ENCODE data around the gene ACY1. TPM values are rescaled to one million over a fixed set of nuclear protein-coding genes. Genes with fewer than 3 reads are reported as not detected.

Gene ACY1
- total RNA-seq, 2 experiments from 2014 or later, result 74.7 to 75.5 TPM

DNA sequence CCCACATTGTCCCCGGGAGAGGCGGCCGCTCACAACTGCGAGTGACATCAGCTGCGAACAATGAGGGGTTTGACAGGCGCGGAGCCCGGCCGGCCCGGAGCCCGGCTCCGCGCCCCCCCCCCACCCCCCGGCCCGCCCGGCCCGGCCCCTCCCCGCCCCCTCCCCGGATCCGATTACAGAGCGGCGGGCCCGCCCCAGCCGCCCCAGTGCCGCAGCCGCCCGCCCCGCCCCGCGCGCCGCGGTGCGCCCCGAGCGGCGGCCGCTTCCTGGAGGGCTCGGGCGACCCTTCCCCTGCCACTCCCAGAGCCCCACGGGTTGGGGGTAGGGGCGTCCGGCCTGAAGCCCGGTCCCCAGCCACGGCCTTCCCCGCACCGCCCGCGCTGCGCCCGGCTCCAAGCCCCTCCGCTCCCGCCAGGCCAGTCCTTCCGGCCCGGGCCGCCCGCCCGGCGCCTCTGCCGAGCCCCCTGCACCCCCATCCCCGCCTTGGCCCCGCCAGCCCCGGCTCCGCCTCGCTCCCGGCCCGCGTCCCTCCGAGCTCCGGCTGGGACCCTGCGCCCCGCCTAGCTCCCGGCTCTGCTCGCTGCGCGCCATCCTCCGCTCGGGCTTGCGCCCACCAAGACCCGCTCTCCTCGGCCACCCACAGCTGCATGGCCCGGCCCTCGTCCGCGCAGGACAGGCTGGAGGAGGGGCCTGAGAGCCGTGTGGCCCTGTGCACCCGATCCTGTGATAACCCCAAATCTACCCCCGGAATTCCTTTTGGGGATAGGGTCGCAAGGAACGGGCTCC is 15.8 kb upstream of the ACY1 start, which contains the start of gene PCBP4:
Gene PCBP4 (minus strand): TSS at position 71 of the 786 bp plus-strand sequence. CDS start 6,214 bp downstream, outside the sequence.
- peaks cover 7% of the 10 kb centered on the region for H3K4me1 Mint-ChIP-seq
- DNase-seq, result peak; percentile 29
- H3K27ac Mint-ChIP-seq, result peak within 1 kb of the TSS; percentile 45
- peak within 1 kb of the TSS; percentile 79 for H3K4me3 Mint-ChIP-seq
- no peaks in the 10 kb centered on the region for H3K9me3 Mint-ChIP-seq
- no peaks in the 10 kb centered on the region for H3K27me3 Mint-ChIP-seq
- H3K36me3 Mint-ChIP-seq, result peaks cover 2% of the 10 kb centered on the region

DNA sequence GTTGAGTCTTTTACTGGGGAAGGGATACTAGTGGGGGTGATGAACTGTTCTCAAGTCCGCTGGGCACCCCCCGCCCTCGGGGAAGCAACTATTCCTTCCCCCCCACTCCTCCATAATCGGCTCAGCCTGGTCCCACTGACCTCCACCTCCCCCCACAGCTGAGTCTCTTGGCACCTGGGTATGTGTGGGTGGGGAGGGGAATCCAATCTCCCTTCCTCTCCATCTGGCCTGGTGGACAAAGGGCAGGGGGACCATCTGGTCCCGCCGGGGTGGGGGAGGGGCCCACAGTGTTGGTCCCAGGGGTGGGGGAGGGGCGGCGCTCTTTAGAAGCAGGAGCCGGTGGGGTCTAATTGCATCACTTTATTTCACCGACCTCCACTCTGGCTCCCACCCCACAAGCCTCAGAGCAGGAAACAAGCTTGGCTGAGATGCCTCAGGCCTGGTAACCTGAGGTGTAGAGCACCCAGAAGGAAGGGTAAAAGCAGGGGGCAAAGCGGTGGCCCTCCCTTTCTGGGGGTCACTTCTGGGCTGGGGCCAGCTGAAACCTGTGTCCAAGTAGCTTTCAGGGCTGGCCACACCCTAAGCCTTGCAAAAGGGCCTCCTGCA is 15.1 kb upstream of the ACY1 start:
- H3K27me3 Mint-ChIP-seq, result no peaks in the 10 kb centered on the region

DNA sequence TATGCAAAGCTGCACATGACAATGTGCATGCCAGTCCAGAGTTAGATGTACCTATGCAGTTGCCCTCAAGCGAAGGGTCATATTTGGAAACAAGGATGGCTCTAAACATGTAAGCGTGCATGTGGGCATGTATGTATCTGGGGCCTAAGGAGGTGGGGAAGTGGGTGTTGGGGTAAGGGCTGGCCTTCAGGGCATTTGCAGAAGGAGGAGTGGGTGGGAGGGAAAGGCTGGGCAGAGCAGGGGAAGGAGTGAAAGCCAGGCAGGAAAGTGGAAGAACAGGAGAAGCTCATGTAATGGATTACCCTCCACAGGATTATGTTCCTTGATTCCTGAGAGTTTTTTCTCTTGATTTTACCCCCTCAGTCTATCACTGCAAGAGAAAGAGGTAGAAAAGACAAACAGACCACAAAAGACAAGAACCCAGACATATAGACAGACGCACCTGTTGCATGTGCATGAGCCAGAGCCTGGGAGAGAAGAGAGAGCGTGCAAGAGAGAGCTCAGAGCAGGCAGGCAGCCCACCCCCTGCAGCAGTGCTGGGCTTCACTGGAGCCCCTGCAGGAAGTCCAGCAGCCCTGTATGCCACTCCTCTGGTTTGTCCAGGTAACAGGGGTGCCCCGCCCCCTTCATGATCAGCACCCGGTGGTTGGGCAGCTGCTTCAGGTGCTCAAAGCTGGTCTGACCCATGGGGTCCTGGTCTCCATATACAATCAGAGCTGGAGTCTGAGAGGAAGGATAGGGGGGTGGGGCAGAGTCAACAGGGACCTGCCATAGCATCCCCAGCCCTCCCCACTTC is 14.3 kb upstream of the ACY1 start:
- Mint-ChIP-seq H3K36me3 (peaks cover 3% of the 10 kb centered on the region), H3K4me3 (no peak overlapping the region), H3K27me3 (no peaks in the 10 kb centered on the region), H3K9me3 (no peaks in the 10 kb centered on the region), H3K4me1 (peaks cover 9% of the 10 kb centered on the region), H3K27ac (no peak overlapping the region)
- no peak for DNase-seq

More for the DNA sequence above, 15.1 kb upstream of the ACY1 start:
- DNase-seq, result no peak
- Mint-ChIP-seq H3K4me1 (peaks cover 7% of the 10 kb centered on the region), H3K27ac (peak overlapping the region; percentile 45), H3K4me3 (peak overlapping the region; percentile 79), H3K9me3 (no peaks in the 10 kb centered on the region), H3K36me3 (peaks cover 2% of the 10 kb centered on the region)

DNA sequence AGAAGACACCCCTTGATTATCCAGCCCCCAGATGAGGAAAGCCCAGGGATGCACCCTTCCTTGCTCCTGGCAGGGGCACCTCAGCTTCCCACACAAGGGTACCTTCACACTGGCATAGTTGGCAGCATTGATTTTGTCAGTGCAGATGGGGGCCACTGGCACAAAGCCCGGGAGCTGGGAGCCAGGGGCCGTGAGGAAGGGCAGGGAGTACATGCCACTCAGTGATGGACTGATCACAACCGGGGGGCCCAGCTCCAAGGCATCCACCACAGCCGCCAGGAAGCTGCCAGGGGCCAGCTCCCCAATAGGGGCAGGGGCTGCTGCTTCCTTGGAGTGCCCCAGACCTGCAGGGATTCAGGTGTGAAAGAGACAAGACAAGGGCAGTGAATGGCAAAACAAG is 13.5 kb upstream of the ACY1 start:
- H3K36me3 Mint-ChIP-seq, result peaks cover 3% of the 10 kb centered on the region
- DNase-seq, result no peak
- H3K4me3 Mint-ChIP-seq, result no peak overlapping the region
- H3K27me3 Mint-ChIP-seq, result no peaks in the 10 kb centered on the region
- no peak overlapping the region for H3K27ac Mint-ChIP-seq
- H3K9me3 Mint-ChIP-seq, result no peaks in the 10 kb centered on the region
- H3K4me1 Mint-ChIP-seq, result peaks cover 13% of the 10 kb centered on the region

- DNase-seq, result no peak
- Mint-ChIP-seq H3K4me1 (peaks cover 17% of the 10 kb centered on the region), H3K4me3 (no peak overlapping the region), H3K27me3 (no peaks in the 10 kb centered on the region), H3K27ac (no peak overlapping the region), H3K9me3 (no peaks in the 10 kb centered on the region), H3K36me3 (peaks cover 3% of the 10 kb centered on the region)
Measured at GRCh38 chr3:51970606-51971300, 12.6 kb upstream of the ACY1 start.

DNA sequence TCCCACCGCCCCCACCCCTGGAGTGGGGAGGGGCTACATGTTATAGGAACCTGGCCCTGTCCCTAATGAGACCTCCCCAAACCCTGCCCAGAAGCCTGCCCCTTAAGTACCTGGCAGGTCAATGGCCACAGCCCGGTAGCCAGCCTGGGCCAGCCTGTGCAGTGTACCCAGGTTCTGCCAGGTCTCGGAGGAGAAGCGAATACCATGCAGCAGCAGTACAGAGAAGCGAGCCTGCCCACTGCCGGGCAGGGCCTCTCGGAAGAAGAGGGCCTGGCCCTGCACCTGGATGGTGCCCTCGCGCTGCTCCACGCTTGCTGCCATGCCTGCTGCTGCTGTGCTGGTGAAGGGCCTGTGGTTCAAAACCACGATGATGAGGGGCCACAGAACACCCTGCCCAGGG is 12.0 kb upstream of the ACY1 start:
- Mint-ChIP-seq H3K27ac (no peak overlapping the region), H3K4me3 (no peak overlapping the region), H3K4me1 (peaks cover 17% of the 10 kb centered on the region), H3K36me3 (peaks cover 3% of the 10 kb centered on the region), H3K9me3 (no peaks in the 10 kb centered on the region), H3K27me3 (no peaks in the 10 kb centered on the region)
- DNase-seq, result no peak

- Mint-ChIP-seq H3K27me3 (no peaks in the 10 kb centered on the region), H3K36me3 (peaks cover 3% of the 10 kb centered on the region), H3K27ac (peak overlapping the region; percentile 95), H3K9me3 (no peaks in the 10 kb centered on the region), H3K4me3 (peak overlapping the region; percentile 97), H3K4me1 (peaks cover 24% of the 10 kb centered on the region)
- DNase-seq, result peak; percentile 39
Measured at GRCh38 chr3:51974277-51974962, 8.9 kb upstream of the ACY1 start.

DNA sequence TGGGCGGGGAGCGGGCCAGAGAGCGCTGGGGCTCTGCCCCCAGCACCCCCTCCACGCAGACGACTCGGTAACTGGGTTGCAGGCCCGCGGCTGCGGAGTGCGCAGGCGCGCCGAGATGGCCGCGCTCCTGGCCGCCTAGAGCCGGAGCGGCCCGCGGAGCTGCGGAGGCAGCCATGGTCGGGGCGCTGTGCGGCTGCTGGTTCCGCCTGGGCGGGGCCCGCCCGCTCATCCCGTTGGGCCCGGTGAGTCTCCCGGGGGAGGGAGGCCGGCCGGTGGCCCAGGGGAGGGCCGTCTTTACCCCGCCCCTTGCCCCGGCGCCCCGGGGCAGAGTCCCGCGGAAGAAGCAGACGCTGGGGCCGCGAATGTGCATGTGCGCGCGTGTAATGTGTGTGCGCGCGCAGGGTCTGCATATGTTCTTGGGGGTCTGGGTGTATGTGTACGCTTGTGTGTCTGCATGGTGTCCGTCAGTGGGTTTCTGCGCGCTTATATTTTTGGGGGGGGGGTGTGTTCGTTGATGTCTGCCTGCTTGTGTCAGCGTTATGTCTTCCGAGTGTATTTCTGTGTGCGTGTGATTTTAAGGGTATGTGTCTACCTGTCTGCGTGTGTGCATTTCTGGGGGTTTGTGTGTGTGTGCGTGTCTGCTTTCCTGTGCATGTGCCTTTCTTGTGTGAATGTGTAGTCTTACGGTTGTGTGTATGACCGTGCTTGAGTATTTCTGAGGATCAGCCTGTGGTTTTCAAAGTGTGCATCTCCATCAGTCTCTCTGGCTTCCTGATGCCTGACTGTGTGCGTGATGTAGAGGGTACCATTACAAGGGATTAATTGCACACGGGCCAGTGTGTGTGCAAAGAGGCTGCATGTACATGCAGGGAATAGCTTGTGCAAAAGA is 8.1 kb upstream of the ACY1 start, which contains the start of gene ABHD14A:
Gene ABHD14A (plus strand): TSS at position 102 of the 889 bp plus-strand sequence. CDS start 72 bp downstream, at position 174.
- peaks cover 3% of the 10 kb centered on the region for H3K36me3 Mint-ChIP-seq
- peak within 1 kb of the TSS; percentile 97 for H3K4me3 Mint-ChIP-seq
- H3K27ac Mint-ChIP-seq, result peak within 1 kb of the TSS; percentile 95
- peaks cover 24% of the 10 kb centered on the region for H3K4me1 Mint-ChIP-seq
- peak; percentile 83 for DNase-seq
- no peaks in the 10 kb centered on the region for H3K9me3 Mint-ChIP-seq
- H3K27me3 Mint-ChIP-seq, result no peaks in the 10 kb centered on the region

DNA sequence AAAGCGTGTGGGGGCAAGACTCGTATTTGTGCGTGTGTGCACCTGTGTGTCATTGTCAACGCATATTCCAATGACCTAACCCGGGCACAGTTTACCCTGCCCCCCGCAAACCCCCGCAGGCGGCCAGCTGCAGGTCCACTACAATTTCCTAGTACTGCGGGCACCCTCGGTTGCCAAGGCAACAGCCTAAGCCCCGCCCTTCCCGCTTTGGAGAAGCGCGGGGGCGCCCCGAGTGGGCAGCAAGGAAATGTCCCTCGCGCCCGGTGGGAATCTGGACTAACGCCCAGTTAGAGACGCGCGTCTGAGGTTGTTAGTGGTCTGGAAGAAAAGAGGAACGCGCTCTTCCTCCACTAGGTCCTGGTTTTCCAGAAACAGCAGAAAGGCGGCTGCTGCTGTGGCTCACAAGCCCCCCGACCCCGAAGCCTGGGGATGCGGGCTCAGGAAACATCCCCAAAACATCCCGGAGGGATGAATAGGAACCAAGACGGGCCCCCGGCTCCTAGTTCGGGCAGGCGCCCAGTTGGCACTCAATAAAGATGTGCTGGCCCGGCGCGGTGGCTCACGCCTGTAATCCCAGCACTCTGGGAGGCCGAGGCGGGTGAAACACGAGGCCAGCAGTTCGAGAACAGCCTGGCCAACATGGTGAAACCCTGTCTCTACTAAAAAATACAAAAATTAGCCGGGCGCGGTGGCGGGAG is 7.3 kb upstream of the ACY1 start:
- peaks cover 2% of the 10 kb centered on the region for H3K36me3 Mint-ChIP-seq
- no peaks in the 10 kb centered on the region for H3K27me3 Mint-ChIP-seq
- peak; percentile 48 for DNase-seq
- peak overlapping the region; percentile 83 for H3K4me3 Mint-ChIP-seq
- no peaks in the 10 kb centered on the region for H3K9me3 Mint-ChIP-seq
- no peak overlapping the region for H3K27ac Mint-ChIP-seq
- peaks cover 24% of the 10 kb centered on the region for H3K4me1 Mint-ChIP-seq

DNA sequence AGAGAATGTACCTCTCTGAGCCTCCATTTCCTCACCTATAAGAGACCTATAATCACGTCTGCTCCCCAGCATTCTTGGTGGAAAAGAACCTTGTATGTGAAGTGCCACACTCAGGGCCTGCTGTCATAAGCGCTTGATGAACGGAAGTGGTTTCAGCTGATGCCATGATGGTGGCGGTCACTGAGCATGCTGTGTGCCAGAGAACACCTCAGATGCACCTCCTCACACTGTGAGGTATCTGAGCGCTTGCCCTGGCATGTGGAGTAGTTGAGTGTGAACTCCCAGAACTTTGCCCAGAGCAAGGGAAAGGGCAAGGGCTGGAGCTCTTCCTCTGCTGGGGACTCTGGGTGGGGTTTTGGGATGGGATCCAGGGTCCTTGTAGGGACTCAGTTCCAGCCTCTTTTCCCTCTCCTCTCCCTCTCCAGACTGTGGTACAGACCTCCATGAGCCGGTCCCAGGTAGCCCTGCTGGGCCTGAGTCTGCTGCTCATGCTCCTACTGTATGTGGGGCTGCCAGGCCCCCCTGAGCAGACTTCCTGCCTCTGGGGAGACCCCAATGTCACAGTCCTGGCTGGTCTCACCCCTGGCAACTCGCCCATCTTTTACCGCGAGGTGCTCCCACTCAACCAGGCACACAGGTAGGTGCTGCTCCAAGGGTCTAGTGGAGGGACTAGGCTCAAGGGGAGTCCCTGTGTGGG is 5.7 kb upstream of the ACY1 start:
- H3K36me3 Mint-ChIP-seq, result peaks cover 1% of the 10 kb centered on the region
- no peaks in the 10 kb centered on the region for H3K27me3 Mint-ChIP-seq
- DNase-seq, result no peak
- H3K4me1 Mint-ChIP-seq, result peaks cover 30% of the 10 kb centered on the region
- H3K27ac Mint-ChIP-seq, result peak overlapping the region; percentile 64
- no peaks in the 10 kb centered on the region for H3K9me3 Mint-ChIP-seq
- no peak overlapping the region for H3K4me3 Mint-ChIP-seq

GRCh38 chr3:51978143-51978502 is 5.2 kb upstream of the ACY1 start:
- Mint-ChIP-seq H3K27ac (no peak overlapping the region), H3K4me1 (peaks cover 32% of the 10 kb centered on the region), H3K4me3 (no peak overlapping the region), H3K36me3 (peaks cover 1% of the 10 kb centered on the region), H3K27me3 (no peaks in the 10 kb centered on the region), H3K9me3 (no peaks in the 10 kb centered on the region)
- no peak for DNase-seq

- Mint-ChIP-seq H3K27ac (no peak overlapping the region), H3K4me1 (peaks cover 31% of the 10 kb centered on the region), H3K36me3 (no peaks in the 10 kb centered on the region), H3K27me3 (no peaks in the 10 kb centered on the region), H3K9me3 (no peaks in the 10 kb centered on the region), H3K4me3 (no peak overlapping the region)
- no peak for DNase-seq
Measured at GRCh38 chr3:51980253-51980652, 3.1 kb upstream of the ACY1 start.
